ENCODE measurements around the gene HIVEP1.

DNA sequence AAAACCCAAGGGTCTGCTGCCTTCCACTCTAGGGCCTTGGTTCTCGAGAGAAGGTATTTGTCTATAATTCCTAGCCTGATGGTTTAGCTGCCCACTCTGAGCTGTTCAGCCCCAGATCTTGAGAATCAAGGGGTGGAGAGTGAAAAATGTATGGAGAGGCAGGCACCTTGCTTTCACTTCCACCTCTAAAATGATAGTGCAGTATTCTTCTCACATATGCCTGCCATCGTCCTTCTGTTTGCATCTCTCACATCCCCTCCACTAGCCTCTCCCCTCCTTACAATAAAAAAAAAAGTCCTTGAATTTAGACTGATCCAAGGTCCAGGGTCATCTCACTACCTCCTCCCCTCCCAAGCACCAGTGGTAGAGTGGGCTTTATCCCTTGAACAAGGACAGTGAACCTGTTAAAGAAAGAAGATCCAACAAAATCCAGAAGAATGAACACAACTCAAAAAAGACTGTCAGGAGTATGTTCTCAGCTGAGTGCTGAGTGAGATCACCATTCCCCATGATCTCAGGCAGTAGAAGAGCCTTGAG is 104.2 kb downstream of the HIVEP1 start:
- no peak for TF ChIP-seq ZNF274 (IDR thresholded peaks at IDR 0.05; ENCODE audit: low read depth, low read length)
- TF ChIP-seq YY1 (IDR thresholded peaks at IDR 0.05; ENCODE audit: insufficient read depth, insufficient read length), result no peak
- no peak for TF ChIP-seq SUZ12 (IDR thresholded peaks at IDR 0.05; ENCODE audit: extremely low read depth, insufficient read depth, insufficient read length)
